ENCODE measurements around the gene VCX2. TPM values are rescaled to one million over a fixed set of nuclear protein-coding genes. Genes with fewer than 3 reads are reported as not detected.

Gene VCX2
- not detected in 2 replicates for total RNA-seq

DNA sequence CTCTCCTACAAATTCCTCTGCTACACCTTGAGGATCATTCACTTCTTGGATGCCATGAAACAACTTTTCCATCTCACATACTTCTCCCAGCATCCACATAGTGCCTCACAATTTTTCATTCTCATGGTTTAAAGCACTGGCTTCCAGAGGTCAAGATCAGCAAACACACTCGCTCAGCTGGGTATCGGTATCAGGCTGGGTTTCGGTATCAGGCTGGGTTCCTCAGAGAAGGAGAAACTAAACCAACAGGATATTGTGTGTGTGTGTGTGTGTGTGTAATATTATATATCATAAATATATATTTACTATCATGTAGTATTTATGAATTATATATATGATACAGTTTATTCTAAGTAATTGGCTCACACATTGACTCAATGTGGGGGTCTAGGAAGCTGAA lies at the start of gene VCX2:
VCX2 (minus strand) TSS at position 99 of the 400 bp plus-strand sequence. CDS start 624 bp downstream, outside the sequence.

Other genes with a start within 250 kb of the VCX2 start
- 23.5 and 35.3 TPM in 2 replicates for gene PNPLA4, start 243.9 kb downstream of the VCX2 start, total RNA-seq

All from hair follicular keratinocyte (primary cell).